SK-N-SH treated with all-trans-retinoic acid at 6 μM for 48 hours (cell line): ENCODE measurements around the gene ARFGEF3.
"Not testable (repeated sequence)": the region's sequence is repeated elsewhere in the genome, so short reads cannot be mapped to it uniquely, and the experiment has no call there.

Source experiments
- ATAC-seq: fragments of 200-7000 bp; cut with Tn5 transposase; 3 replicates; pipeline ENCODE4 v1.9.1; 2020; ENCODE audit warnings: mild to moderate bottlenecking, moderate library complexity
- ARNTL ChIP-seq: fragments of 450-650 bp; formaldehyde crosslinking; IDR thresholded peaks from 2 replicates; pipeline ENCODE4 v1.5.0; 2020; ENCODE audit warnings: low read depth, mild to moderate bottlenecking, moderate library complexity, borderline replicate concordance
- BACH2 ChIP-seq: fragments of 250-450 bp; sonication (Bioruptor Pico); IDR thresholded peaks from 2 replicates; pipeline ENCODE4 v1.9.0; 2021; ENCODE audit warnings: mild to moderate bottlenecking, borderline replicate concordance
- CSDC2 ChIP-seq: fragments of 250-450 bp; sonication (Bioruptor Pico); IDR thresholded peaks from 2 replicates; pipeline ENCODE4 v1.5.0; 2020; ENCODE audit warnings: mild to moderate bottlenecking, moderate library complexity
- CSRNP3 ChIP-seq: fragments of 250-450 bp; sonication (Bioruptor Pico); IDR thresholded peaks from 2 replicates; pipeline ENCODE4 v1.5.1; 2021; ENCODE audit warnings: mild to moderate bottlenecking, moderate library complexity
- GLIS3 ChIP-seq: fragments of 250-450 bp; sonication (Bioruptor Pico); IDR thresholded peaks from 2 replicates; pipeline ENCODE4 v1.5.0; 2020; ENCODE audit warnings: mild to moderate bottlenecking, moderate library complexity
- ISL1 ChIP-seq: fragments of 250-450 bp; sonication (Bioruptor Pico); IDR thresholded peaks from 2 replicates; pipeline ENCODE4 v2.1.2; 2022; ENCODE audit warnings: mild to moderate bottlenecking, moderate library complexity
- OSR1 ChIP-seq: fragments of 250-450 bp; sonication (Bioruptor Pico); IDR thresholded peaks from 2 replicates; pipeline ENCODE4 v1.8.0; 2022; ENCODE audit warnings: moderate library complexity, mild to moderate bottlenecking, inconsistent platforms
- PPARA ChIP-seq: fragments of 250-450 bp; sonication (Bioruptor Pico); IDR thresholded peaks from 2 replicates; pipeline ENCODE4 v1.5.0; 2020; ENCODE audit warnings: mild to moderate bottlenecking, borderline replicate concordance
- RARB ChIP-seq: fragments of 250-450 bp; sonication (Bioruptor Pico); IDR thresholded peaks from 2 replicates; pipeline ENCODE4 v1.8.0; 2021; ENCODE audit warnings: mild to moderate bottlenecking, moderate library complexity
- SNAI2 ChIP-seq: fragments of 250-450 bp; sonication (Bioruptor Pico); IDR thresholded peaks from 2 replicates; pipeline ENCODE4 v1.5.0; 2020; ENCODE audit warnings: mild to moderate bottlenecking, moderate library complexity
- TCF4 ChIP-seq: fragments of 250-450 bp; sonication (Bioruptor Pico); IDR thresholded peaks from 2 replicates; pipeline ENCODE4 v1.8.0; 2021; ENCODE audit warnings: mild to moderate bottlenecking, moderate library complexity, borderline replicate concordance
- TOX ChIP-seq: fragments of 250-450 bp; sonication (Bioruptor Pico); IDR thresholded peaks from 2 replicates; pipeline ENCODE4 v1.8.0; 2021; ENCODE audit warnings: mild to moderate bottlenecking, moderate library complexity, borderline replicate concordance
- ZC3H10 ChIP-seq: fragments of 250-450 bp; sonication (Bioruptor Pico); IDR thresholded peaks from 2 replicates; pipeline ENCODE4 v1.5.1; 2021; ENCODE audit warnings: mild to moderate bottlenecking, moderate library complexity
- ZFP3 ChIP-seq: fragments of 250-450 bp; sonication (Bioruptor Pico); IDR thresholded peaks from 2 replicates; pipeline ENCODE4 v1.5.0; 2020; ENCODE audit warnings: mild to moderate bottlenecking, moderate library complexity
- ZFP30 ChIP-seq: fragments of 450-650 bp; formaldehyde crosslinking; IDR thresholded peaks from 2 replicates; pipeline ENCODE4 v1.5.0; 2022; ENCODE audit warnings: mild to moderate bottlenecking, moderate library complexity
- ZNF565 ChIP-seq: fragments of 450-650 bp; formaldehyde crosslinking; conservative IDR thresholded peaks from 2 replicates; pipeline ENCODE4 v1.5.0; 2020; ENCODE audit warnings: low read depth, mild to moderate bottlenecking, moderate library complexity
- ZNF70 ChIP-seq: fragments of 450-650 bp; formaldehyde crosslinking; IDR thresholded peaks from 2 replicates; pipeline ENCODE4 v1.5.0; 2020; ENCODE audit warnings: mild to moderate bottlenecking, moderate library complexity
- ZNF8 ChIP-seq: fragments of 450-650 bp; formaldehyde crosslinking; IDR thresholded peaks from 2 replicates; pipeline ENCODE4 v1.5.0; 2020; ENCODE audit warnings: mild to moderate bottlenecking, moderate library complexity
- TF ChIP-seq, protein P1 (sequence below): fragments of 250-450 bp; sonication (Bioruptor Pico); IDR thresholded peaks from 2 replicates; pipeline ENCODE4 v1.8.0; 2021; ENCODE audit warnings: low read depth, mild to moderate bottlenecking, moderate library complexity, borderline replicate concordance
- TF ChIP-seq, protein P2 (sequence below): fragments of 250-450 bp; sonication (Bioruptor Pico); IDR thresholded peaks from 2 replicates; pipeline ENCODE4 v1.8.0; 2020; ENCODE audit warnings: mild to moderate bottlenecking, moderate library complexity, borderline replicate concordance
- TF ChIP-seq, protein P3 (sequence below): fragments of 250-450 bp; sonication (Bioruptor Pico); IDR thresholded peaks from 2 replicates; pipeline ENCODE4 v1.5.1; 2020; ENCODE audit warnings: low read depth, mild to moderate bottlenecking, moderate library complexity

The ARFGEF3 gene

DNA sequence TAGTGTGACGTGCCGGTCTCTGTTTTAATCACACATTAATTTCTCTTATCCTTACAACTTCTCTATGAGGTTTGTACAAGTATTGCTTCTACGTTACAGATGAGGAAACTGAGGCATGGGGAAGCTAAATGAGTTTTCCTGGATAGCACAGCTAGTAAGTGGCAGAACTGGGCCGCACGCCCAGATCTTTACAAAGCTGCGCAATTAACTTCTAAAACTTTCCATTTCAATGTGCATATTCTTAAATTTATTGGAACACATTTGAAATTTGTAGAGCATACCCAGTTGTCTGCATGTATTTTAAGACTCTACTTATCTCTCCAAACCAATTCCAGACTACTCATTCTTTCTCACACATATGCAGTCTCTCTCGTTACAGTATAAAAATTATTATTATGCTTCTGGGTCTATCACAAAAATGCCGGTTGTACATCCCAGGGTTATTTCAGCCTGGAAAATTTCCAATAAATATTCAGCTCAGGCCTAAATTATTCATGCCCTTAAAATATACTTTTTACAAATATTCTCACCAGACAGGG is 44.3 kb upstream of the ARFGEF3 start:
- TF ChIP-seq ISL1 (CRISPR knock-in tag) (no peak), CSDC2 (no peak), ZFP30 (CRISPR knock-in tag) (no peak), ARNTL (no peak), BACH2 (no peak), TOX (CRISPR knock-in tag) (no peak), SNAI2 (CRISPR knock-in tag) (no peak), ZNF8 (CRISPR knock-in tag) (no peak), GLIS3 (CRISPR knock-in tag) (no peak), ZC3H10 (no peak), ZFP3 (no peak), PPARA (CRISPR knock-in tag) (no peak), RARB (CRISPR knock-in tag) (no peak), TCF4 (CRISPR knock-in tag) (no peak), ZNF565 (CRISPR knock-in tag) (no peak), CSRNP3 (no peak), OSR1 (CRISPR knock-in tag) (no peak)
- TF ChIP-seq, protein P1, sequence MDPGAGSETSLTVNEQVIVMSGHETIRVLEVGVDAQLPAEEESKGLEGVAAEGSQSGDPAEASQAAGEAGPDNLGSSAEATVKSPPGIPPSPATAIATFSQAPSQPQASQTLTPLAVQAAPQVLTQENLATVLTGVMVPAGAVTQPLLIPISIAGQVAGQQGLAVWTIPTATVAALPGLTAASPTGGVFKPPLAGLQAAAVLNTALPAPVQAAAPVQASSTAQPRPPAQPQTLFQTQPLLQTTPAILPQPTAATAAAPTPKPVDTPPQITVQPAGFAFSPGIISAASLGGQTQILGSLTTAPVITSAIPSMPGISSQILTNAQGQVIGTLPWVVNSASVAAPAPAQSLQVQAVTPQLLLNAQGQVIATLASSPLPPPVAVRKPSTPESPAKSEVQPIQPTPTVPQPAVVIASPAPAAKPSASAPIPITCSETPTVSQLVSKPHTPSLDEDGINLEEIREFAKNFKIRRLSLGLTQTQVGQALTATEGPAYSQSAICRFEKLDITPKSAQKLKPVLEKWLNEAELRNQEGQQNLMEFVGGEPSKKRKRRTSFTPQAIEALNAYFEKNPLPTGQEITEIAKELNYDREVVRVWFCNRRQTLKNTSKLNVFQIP (CRISPR knock-in tag) = no peak
- TF ChIP-seq, protein P2, sequence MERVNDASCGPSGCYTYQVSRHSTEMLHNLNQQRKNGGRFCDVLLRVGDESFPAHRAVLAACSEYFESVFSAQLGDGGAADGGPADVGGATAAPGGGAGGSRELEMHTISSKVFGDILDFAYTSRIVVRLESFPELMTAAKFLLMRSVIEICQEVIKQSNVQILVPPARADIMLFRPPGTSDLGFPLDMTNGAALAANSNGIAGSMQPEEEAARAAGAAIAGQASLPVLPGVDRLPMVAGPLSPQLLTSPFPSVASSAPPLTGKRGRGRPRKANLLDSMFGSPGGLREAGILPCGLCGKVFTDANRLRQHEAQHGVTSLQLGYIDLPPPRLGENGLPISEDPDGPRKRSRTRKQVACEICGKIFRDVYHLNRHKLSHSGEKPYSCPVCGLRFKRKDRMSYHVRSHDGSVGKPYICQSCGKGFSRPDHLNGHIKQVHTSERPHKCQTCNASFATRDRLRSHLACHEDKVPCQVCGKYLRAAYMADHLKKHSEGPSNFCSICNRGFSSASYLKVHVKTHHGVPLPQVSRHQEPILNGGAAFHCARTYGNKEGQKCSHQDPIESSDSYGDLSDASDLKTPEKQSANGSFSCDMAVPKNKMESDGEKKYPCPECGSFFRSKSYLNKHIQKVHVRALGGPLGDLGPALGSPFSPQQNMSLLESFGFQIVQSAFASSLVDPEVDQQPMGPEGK (CRISPR knock-in tag) = no peak
- TF ChIP-seq, protein P3, sequence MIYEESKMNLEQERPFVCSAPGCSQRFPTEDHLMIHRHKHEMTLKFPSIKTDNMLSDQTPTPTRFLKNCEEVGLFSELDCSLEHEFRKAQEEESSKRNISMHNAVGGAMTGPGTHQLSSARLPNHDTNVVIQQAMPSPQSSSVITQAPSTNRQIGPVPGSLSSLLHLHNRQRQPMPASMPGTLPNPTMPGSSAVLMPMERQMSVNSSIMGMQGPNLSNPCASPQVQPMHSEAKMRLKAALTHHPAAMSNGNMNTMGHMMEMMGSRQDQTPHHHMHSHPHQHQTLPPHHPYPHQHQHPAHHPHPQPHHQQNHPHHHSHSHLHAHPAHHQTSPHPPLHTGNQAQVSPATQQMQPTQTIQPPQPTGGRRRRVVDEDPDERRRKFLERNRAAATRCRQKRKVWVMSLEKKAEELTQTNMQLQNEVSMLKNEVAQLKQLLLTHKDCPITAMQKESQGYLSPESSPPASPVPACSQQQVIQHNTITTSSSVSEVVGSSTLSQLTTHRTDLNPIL = no peak
- TF ChIP-seq, all 23 proteins: peak for 0
- ATAC-seq = no peak

DNA sequence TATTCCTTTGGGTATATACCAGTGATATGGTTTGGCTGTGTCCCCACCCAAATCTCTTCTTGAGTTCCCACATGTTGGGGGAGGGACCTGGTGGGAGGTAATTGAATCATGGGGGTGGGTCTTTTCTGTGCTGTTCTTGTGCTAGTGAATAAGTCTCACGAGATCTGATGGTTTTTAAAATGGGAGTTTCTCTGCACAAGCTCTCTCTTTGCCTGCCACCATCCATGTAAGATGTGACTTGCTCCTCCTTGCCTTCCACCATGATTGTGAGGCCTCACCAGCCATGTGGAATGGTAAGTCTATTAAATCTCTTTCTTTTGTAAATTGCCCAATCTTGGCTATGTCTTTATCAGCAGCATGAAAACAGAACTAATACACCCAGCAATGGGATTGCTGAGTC is 42.5 kb upstream of the ARFGEF3 start:
- ATAC-seq = not testable (repeated sequence)

GRCh38 chr6:138119976-138120375 is 41.8 kb upstream of the ARFGEF3 start:
- ATAC-seq = no peak
- no peak for TF ChIP-seq ZFP3
- no peak for TF ChIP-seq ZNF70 (CRISPR knock-in tag)
- TF ChIP-seq TOX (CRISPR knock-in tag) = no peak
- no peak for TF ChIP-seq SNAI2 (CRISPR knock-in tag)
- TF ChIP-seq, protein P2 (CRISPR knock-in tag) = no peak
- TF ChIP-seq, protein P1 (CRISPR knock-in tag) = no peak
- no peak for TF ChIP-seq PPARA (CRISPR knock-in tag)
- TF ChIP-seq, protein P3 = no peak
- TF ChIP-seq ZC3H10 = no peak
- TF ChIP-seq ZNF8 (CRISPR knock-in tag) = no peak
- TF ChIP-seq, all 23 proteins: peak for 0
